ENCODE data around the gene KCTD16.

- TF ChIP-seq ZNF384 (IDR thresholded peaks at IDR 0.05) (no peak), BHLHE40 (IDR thresholded peaks at IDR 0.05; ENCODE audit: borderline replicate concordance) (no peak), FOXK2 (IDR thresholded peaks at IDR 0.05) (no peak), SP1 (IDR thresholded peaks at IDR 0.05) (no peak), SUZ12 (IDR thresholded peaks at IDR 0.05) (no peak), NFRKB (IDR thresholded peaks at IDR 0.05) (no peak), CTBP1 (IDR thresholded peaks at IDR 0.05; ENCODE audit: borderline replicate concordance) (no peak), ELF4 (IDR thresholded peaks at IDR 0.05) (no peak), FOXM1 (IDR thresholded peaks at IDR 0.05; ENCODE audit: borderline replicate concordance) (no peak), TARDBP (IDR thresholded peaks at IDR 0.05) (no peak)
Measured at GRCh38 chr5:144237851-144238250, 67.2 kb downstream of the KCTD16 start.
